ENCODE results near the gene HAPLN1.

HAPLN1 gene

DNA sequence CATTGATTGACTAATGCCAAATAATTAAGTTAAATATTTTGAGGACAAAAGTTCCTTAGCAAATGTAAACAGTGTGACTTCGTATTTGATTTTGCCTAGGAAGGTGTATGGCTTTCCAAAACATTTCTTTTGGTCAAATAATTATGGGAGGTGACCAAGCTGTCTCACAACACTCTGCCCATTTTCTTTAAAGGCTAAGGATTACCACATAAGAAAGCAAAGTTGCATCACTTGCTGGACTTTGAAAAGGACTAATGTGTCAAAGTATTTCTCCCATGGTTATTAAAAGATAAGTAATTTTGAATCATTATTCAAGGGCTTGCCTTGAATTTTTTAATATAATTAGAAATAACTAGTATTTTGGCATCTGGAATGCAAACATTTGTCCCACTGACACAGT lies 74.7 kb downstream of the HAPLN1 start:
- DNase-seq (ENCODE audit: low read depth): no peak
- H3K4me3 ChIP-seq (ENCODE audit: low read depth, low read length): no peak overlapping the region
- TF ChIP-seq MAX (IDR thresholded peaks at IDR 0.05; ENCODE audit: low read depth, low read length) (no peak), MYC (IDR thresholded peaks at IDR 0.05; ENCODE audit: low read depth, low read length) (no peak), POLR2A (IDR thresholded peaks at IDR 0.05; ENCODE audit: extremely low read depth, insufficient read length) (no peak)
- TF ChIP-seq, protein P1, sequence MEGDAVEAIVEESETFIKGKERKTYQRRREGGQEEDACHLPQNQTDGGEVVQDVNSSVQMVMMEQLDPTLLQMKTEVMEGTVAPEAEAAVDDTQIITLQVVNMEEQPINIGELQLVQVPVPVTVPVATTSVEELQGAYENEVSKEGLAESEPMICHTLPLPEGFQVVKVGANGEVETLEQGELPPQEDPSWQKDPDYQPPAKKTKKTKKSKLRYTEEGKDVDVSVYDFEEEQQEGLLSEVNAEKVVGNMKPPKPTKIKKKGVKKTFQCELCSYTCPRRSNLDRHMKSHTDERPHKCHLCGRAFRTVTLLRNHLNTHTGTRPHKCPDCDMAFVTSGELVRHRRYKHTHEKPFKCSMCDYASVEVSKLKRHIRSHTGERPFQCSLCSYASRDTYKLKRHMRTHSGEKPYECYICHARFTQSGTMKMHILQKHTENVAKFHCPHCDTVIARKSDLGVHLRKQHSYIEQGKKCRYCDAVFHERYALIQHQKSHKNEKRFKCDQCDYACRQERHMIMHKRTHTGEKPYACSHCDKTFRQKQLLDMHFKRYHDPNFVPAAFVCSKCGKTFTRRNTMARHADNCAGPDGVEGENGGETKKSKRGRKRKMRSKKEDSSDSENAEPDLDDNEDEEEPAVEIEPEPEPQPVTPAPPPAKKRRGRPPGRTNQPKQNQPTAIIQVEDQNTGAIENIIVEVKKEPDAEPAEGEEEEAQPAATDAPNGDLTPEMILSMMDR (IDR thresholded peaks at IDR 0.05; ENCODE audit: low read depth, low read length): no peak

GRCh38 chr5:83644301-83644700 lies 76.4 kb downstream of the HAPLN1 start:
- no peak overlapping the region for H3K4me3 ChIP-seq (ENCODE audit: low read depth, low read length)
- DNase-seq (ENCODE audit: low read depth): no peak
- TF ChIP-seq POLR2A (IDR thresholded peaks at IDR 0.05; ENCODE audit: extremely low read depth, insufficient read length) (no peak), MYC (IDR thresholded peaks at IDR 0.05; ENCODE audit: low read depth, low read length) (no peak), MAX (IDR thresholded peaks at IDR 0.05; ENCODE audit: low read depth, low read length) (no peak)
- TF ChIP-seq, protein P1 (IDR thresholded peaks at IDR 0.05; ENCODE audit: low read depth, low read length): no peak

DNA sequence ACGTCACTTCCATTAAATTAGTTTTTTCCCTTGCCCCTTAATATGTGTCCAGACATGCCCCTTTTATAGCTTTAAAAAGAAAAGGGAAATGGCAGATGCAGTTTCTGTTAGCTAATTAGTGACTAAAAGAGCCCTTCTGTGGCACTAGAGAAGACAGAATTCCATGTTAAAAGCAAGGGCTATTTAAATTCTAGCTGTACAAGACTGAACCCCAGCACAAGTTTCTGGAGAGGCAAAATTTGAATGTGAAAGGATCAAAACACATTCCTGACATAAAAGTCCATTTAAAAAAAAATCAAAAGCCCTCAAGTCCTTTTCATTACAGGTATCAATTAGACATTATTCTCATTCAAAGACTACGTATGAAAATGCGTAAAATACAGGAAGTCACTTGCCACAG lies 78.7 kb downstream of the HAPLN1 start:
- DNase-seq (ENCODE audit: low read depth): no peak
- no peak overlapping the region for H3K4me3 ChIP-seq (ENCODE audit: low read depth, low read length)
- TF ChIP-seq, protein P1 (IDR thresholded peaks at IDR 0.05; ENCODE audit: low read depth, low read length): no peak
- TF ChIP-seq MYC (IDR thresholded peaks at IDR 0.05; ENCODE audit: low read depth, low read length): no peak
- no peak for TF ChIP-seq POLR2A (IDR thresholded peaks at IDR 0.05; ENCODE audit: extremely low read depth, insufficient read length)
- no peak for TF ChIP-seq MAX (IDR thresholded peaks at IDR 0.05; ENCODE audit: low read depth, low read length)

DNA sequence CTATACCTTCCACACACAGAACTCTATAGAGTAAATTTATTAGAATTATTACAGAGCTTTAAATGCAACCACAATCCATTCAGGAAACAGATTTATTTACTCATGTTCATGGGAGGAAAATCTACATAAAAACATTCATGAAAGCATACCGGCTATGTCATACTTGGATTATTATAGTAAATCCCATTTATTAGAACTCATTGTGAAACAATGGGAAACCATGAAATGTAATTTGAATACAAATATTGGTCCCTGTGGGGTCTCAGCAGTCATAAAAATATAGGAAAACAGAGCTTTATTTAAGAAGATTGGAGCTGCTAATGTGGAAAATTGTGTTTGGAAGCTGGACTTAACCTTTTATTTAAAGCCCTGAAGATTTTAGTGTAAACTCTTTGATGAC lies 80.7 kb downstream of the HAPLN1 start:
- no peak overlapping the region for H3K4me3 ChIP-seq (ENCODE audit: low read depth, low read length)
- DNase-seq (ENCODE audit: low read depth): no peak
- TF ChIP-seq MAX (IDR thresholded peaks at IDR 0.05; ENCODE audit: low read depth, low read length) (no peak), POLR2A (IDR thresholded peaks at IDR 0.05; ENCODE audit: extremely low read depth, insufficient read length) (no peak), MYC (IDR thresholded peaks at IDR 0.05; ENCODE audit: low read depth, low read length) (no peak)
- TF ChIP-seq, protein P1 (IDR thresholded peaks at IDR 0.05; ENCODE audit: low read depth, low read length): no peak

DNA sequence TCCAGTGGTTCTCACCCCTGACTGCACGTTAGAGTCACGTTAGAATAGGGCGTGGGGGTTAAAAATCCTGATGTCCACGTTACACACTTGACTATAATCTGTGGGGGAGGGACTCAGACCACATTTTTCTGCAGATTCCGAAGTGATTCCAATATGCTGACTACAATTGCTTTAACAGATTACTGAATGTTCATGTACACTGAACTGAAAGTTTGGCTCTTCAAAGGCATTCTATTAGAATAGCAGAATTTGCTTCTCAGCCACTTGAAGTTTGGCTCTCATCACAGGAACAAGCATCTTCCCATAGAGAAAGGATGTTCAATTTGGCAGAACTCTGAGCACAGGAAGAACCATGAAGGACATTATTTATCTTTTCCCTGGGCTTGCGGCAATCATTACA lies 84.5 kb downstream of the HAPLN1 start:
- H3K4me3 ChIP-seq (ENCODE audit: low read depth, low read length): no peak overlapping the region
- no peak for DNase-seq (ENCODE audit: low read depth)
- TF ChIP-seq, protein P1 (IDR thresholded peaks at IDR 0.05; ENCODE audit: low read depth, low read length): no peak
- TF ChIP-seq POLR2A (IDR thresholded peaks at IDR 0.05; ENCODE audit: extremely low read depth, insufficient read length) (no peak), MAX (IDR thresholded peaks at IDR 0.05; ENCODE audit: low read depth, low read length) (no peak), MYC (IDR thresholded peaks at IDR 0.05; ENCODE audit: low read depth, low read length) (no peak)

- no peak overlapping the region for H3K4me3 ChIP-seq (ENCODE audit: low read depth, low read length)
- no peak for DNase-seq (ENCODE audit: low read depth)
- TF ChIP-seq MAX (IDR thresholded peaks at IDR 0.05; ENCODE audit: low read depth, low read length): no peak
- TF ChIP-seq, protein P1 (IDR thresholded peaks at IDR 0.05; ENCODE audit: low read depth, low read length): no peak
- TF ChIP-seq MYC (IDR thresholded peaks at IDR 0.05; ENCODE audit: low read depth, low read length): no peak
- no peak for TF ChIP-seq POLR2A (IDR thresholded peaks at IDR 0.05; ENCODE audit: extremely low read depth, insufficient read length)
Observed at GRCh38 chr5:83633285-83633684, 87.4 kb downstream of the HAPLN1 start.
